Activated CD4-positive, alpha-beta T cell treated with anti-CD3 and anti-CD28 coated beads, Interleukin-2, amount 10 ng/mL, durations not matched to agents 24 days and 14 days (primary cell): ENCODE measurements around the gene CMTM7. TPM values are rescaled to one million over a fixed set of nuclear protein-coding genes. Genes with fewer than 3 reads are reported as not detected.
"Not testable (repeated sequence)": the region's sequence is repeated elsewhere in the genome, so short reads cannot be mapped to it uniquely, and the experiment has no call there.

Experiments
- DNase-seq: peaks from one replicate; pipeline ENCODE4 v3.0.0; 2022
- H3K27ac Mint-ChIP-seq: one replicate; pipeline ENCODE4 v1.8.0; 2022; ENCODE audit warnings: mild to moderate bottlenecking, mixed read lengths
- H3K27me3 Mint-ChIP-seq: one replicate; pipeline ENCODE4 v1.8.0; 2022; ENCODE audit warnings: mixed read lengths
- H3K36me3 Mint-ChIP-seq: one replicate; pipeline ENCODE4 v1.8.0; 2022; ENCODE audit warnings: low read depth, mild to moderate bottlenecking, mixed read lengths
- H3K4me1 Mint-ChIP-seq: one replicate; pipeline ENCODE4 v1.8.0; 2021; ENCODE audit warnings: mixed read lengths
- H3K4me3 Mint-ChIP-seq: one replicate; pipeline ENCODE4 v1.8.0; 2022; ENCODE audit warnings: mild to moderate bottlenecking, moderate library complexity, mixed read lengths
- H3K9me3 Mint-ChIP-seq: one replicate; pipeline ENCODE4 v1.8.0; 2021; ENCODE audit warnings: mixed read lengths
- intact Hi-C: fragments of 100-400 bp; cut with micrococcal nuclease; formaldehyde crosslinking; loops from one replicate; pipeline ENCODE4 v1.15.1; 2023
- total RNA-seq: library from RNA; stranded (reverse); gene quantifications from 2 replicates; pipeline ENCODE4 v1.2.3, GENCODE V29; 2022

Gene CMTM7
- total RNA-seq, 1 donor from 2014 or later, result 45.0 TPM

- peaks cover 71% of the 10 kb centered on the region for H3K4me1 Mint-ChIP-seq
- no peak for DNase-seq
- no peaks in the 10 kb centered on the region for H3K27me3 Mint-ChIP-seq
- no peaks in the 10 kb centered on the region for H3K9me3 Mint-ChIP-seq
- peak overlapping the region; percentile 95 for H3K27ac Mint-ChIP-seq
- intact Hi-C loops, result loop anchor here (10.0 kb wide), 1 partner anchor 1796 kb away; no protein-coding TSS in a partner anchor
- H3K36me3 Mint-ChIP-seq, result peaks cover 6% of the 10 kb centered on the region
- H3K4me3 Mint-ChIP-seq, result peak overlapping the region; percentile 42
Measured at GRCh38 chr3:32430900-32431299, 39.2 kb downstream of the CMTM7 start.

- intact Hi-C loops, result loop anchor here (10.0 kb wide), 1 partner anchor 1797 kb away; no protein-coding TSS in a partner anchor
- H3K36me3 Mint-ChIP-seq, result peaks cover 6% of the 10 kb centered on the region
- DNase-seq, result no peak
- no peaks in the 10 kb centered on the region for H3K27me3 Mint-ChIP-seq
- peak overlapping the region; percentile 95 for H3K27ac Mint-ChIP-seq
- no peaks in the 10 kb centered on the region for H3K9me3 Mint-ChIP-seq
- peaks cover 75% of the 10 kb centered on the region for H3K4me1 Mint-ChIP-seq
- H3K4me3 Mint-ChIP-seq, result peak overlapping the region; percentile 42
Measured at GRCh38 chr3:32431481-32431880, 39.8 kb downstream of the CMTM7 start.

GRCh38 chr3:32432045-32432710 is 40.5 kb downstream of the CMTM7 start:
- DNase-seq, result peak; percentile 77
- intact Hi-C loops, result loop anchor here (2.0 to 10.0 kb wide), 4 partner anchors 13 to 1797 kb away; no protein-coding TSS in a partner anchor
- peak overlapping the region; percentile 95 for H3K27ac Mint-ChIP-seq
- H3K4me1 Mint-ChIP-seq, result peaks cover 78% of the 10 kb centered on the region
- H3K9me3 Mint-ChIP-seq, result no peaks in the 10 kb centered on the region
- H3K27me3 Mint-ChIP-seq, result no peaks in the 10 kb centered on the region
- peak overlapping the region; percentile 70 for H3K4me3 Mint-ChIP-seq
- H3K36me3 Mint-ChIP-seq, result peaks cover 6% of the 10 kb centered on the region

- intact Hi-C loops, result loop anchor here (2.0 to 10.0 kb wide), 4 partner anchors 14 to 1798 kb away; no protein-coding TSS in a partner anchor
- H3K27ac Mint-ChIP-seq, result peak overlapping the region; percentile 95
- H3K9me3 Mint-ChIP-seq, result no peaks in the 10 kb centered on the region
- peaks cover 73% of the 10 kb centered on the region for H3K4me1 Mint-ChIP-seq
- no peaks in the 10 kb centered on the region for H3K27me3 Mint-ChIP-seq
- peak; percentile 87 for DNase-seq
- peak overlapping the region; percentile 70 for H3K4me3 Mint-ChIP-seq
- H3K36me3 Mint-ChIP-seq, result peaks cover 6% of the 10 kb centered on the region
Measured at GRCh38 chr3:32432711-32433530, 41.3 kb downstream of the CMTM7 start.

- no peaks in the 10 kb centered on the region for H3K9me3 Mint-ChIP-seq
- H3K36me3 Mint-ChIP-seq, result peaks cover 10% of the 10 kb centered on the region
- intact Hi-C loops, result loop anchor here (10.0 kb wide), 1 partner anchor 1799 kb away; no protein-coding TSS in a partner anchor
- peaks cover 73% of the 10 kb centered on the region for H3K4me1 Mint-ChIP-seq
- H3K27ac Mint-ChIP-seq, result no peak overlapping the region
- no peak for DNase-seq
- H3K4me3 Mint-ChIP-seq, result no peak overlapping the region
- no peaks in the 10 kb centered on the region for H3K27me3 Mint-ChIP-seq
Measured at GRCh38 chr3:32434206-32434605, 42.6 kb downstream of the CMTM7 start.

- H3K9me3 Mint-ChIP-seq, result no peaks in the 10 kb centered on the region
- H3K4me1 Mint-ChIP-seq, result peaks cover 68% of the 10 kb centered on the region
- intact Hi-C loops, result loop anchor here (10.0 kb wide), 1 partner anchor 1801 kb away; no protein-coding TSS in a partner anchor
- H3K4me3 Mint-ChIP-seq, result peak overlapping the region; percentile 44
- no peaks in the 10 kb centered on the region for H3K27me3 Mint-ChIP-seq
- H3K27ac Mint-ChIP-seq, result peak overlapping the region; percentile 76
- peaks cover 5% of the 10 kb centered on the region for H3K36me3 Mint-ChIP-seq
- peak; percentile 78 for DNase-seq
Measured at GRCh38 chr3:32435911-32436815, 44.5 kb downstream of the CMTM7 start.

GRCh38 chr3:32436816-32437189 is 45.1 kb downstream of the CMTM7 start:
- intact Hi-C loops, result loop anchor here (10.0 kb wide), 1 partner anchor 1802 kb away; no protein-coding TSS in a partner anchor
- H3K9me3 Mint-ChIP-seq, result no peaks in the 10 kb centered on the region
- H3K36me3 Mint-ChIP-seq, result peaks cover 7% of the 10 kb centered on the region
- peak overlapping the region; percentile 76 for H3K27ac Mint-ChIP-seq
- peak overlapping the region; percentile 44 for H3K4me3 Mint-ChIP-seq
- H3K4me1 Mint-ChIP-seq, result peaks cover 67% of the 10 kb centered on the region
- DNase-seq, result no peak
- no peaks in the 10 kb centered on the region for H3K27me3 Mint-ChIP-seq

- Mint-ChIP-seq H3K4me3 (peak overlapping the region; percentile 5), H3K36me3 (peaks cover 16% of the 10 kb centered on the region)
- intact Hi-C loops, result loop anchor here (2.0 to 10.0 kb wide), 2 partner anchors 13 to 1803 kb away; no protein-coding TSS in a partner anchor
Measured at GRCh38 chr3:32437896-32438295, 46.2 kb downstream of the CMTM7 start.

GRCh38 chr3:32438596-32439344 is 47.1 kb downstream of the CMTM7 start:
- intact Hi-C loops, result loop anchor here (2.0 to 10.0 kb wide), 2 partner anchors 14 to 1804 kb away; no protein-coding TSS in a partner anchor
- DNase-seq, result no peak
- Mint-ChIP-seq H3K27ac (peak overlapping the region; percentile 88), H3K27me3 (no peaks in the 10 kb centered on the region), H3K9me3 (peaks cover 3% of the 10 kb centered on the region), H3K36me3 (peaks cover 21% of the 10 kb centered on the region), H3K4me1 (peaks cover 61% of the 10 kb centered on the region), H3K4me3 (peak overlapping the region; percentile 67)

More at GRCh38 chr3:32437896-32438295, 46.2 kb downstream of the CMTM7 start:
- Mint-ChIP-seq H3K27ac (no peak overlapping the region), H3K9me3 (no peaks in the 10 kb centered on the region), H3K27me3 (no peaks in the 10 kb centered on the region), H3K4me1 (peaks cover 63% of the 10 kb centered on the region)
- DNase-seq, result no peak

- Mint-ChIP-seq H3K27ac (peak overlapping the region; percentile 88), H3K4me1 (peaks cover 63% of the 10 kb centered on the region), H3K4me3 (peak overlapping the region; percentile 67), H3K36me3 (peaks cover 23% of the 10 kb centered on the region)
- intact Hi-C loops, result loop anchor here (2.0 to 10.0 kb wide), 2 partner anchors 15 to 1805 kb away; no protein-coding TSS in a partner anchor
- not testable (repeated sequence) for DNase-seq, H3K27me3 Mint-ChIP-seq, H3K9me3 Mint-ChIP-seq
Measured at GRCh38 chr3:32439421-32439820, 47.8 kb downstream of the CMTM7 start.

GRCh38 chr3:32440611-32441350 is 49.1 kb downstream of the CMTM7 start:
- Mint-ChIP-seq H3K27me3 (no peaks in the 10 kb centered on the region), H3K36me3 (peaks cover 31% of the 10 kb centered on the region), H3K9me3 (peaks cover 8% of the 10 kb centered on the region), H3K4me1 (peaks cover 57% of the 10 kb centered on the region), H3K27ac (no peak overlapping the region), H3K4me3 (no peak overlapping the region)
- no peak for DNase-seq
- intact Hi-C loops, result no loop called here

GRCh38 chr3:32442766-32443165 is 51.1 kb downstream of the CMTM7 start:
- peaks cover 12% of the 10 kb centered on the region for H3K9me3 Mint-ChIP-seq
- no peak overlapping the region for H3K27ac Mint-ChIP-seq
- no peaks in the 10 kb centered on the region for H3K27me3 Mint-ChIP-seq
- no peak for DNase-seq
- intact Hi-C loops, result loop anchor here (1.0 kb wide), 1 partner anchor 18 kb away; no protein-coding TSS in a partner anchor
- H3K4me3 Mint-ChIP-seq, result no peak overlapping the region
- peaks cover 53% of the 10 kb centered on the region for H3K4me1 Mint-ChIP-seq
- H3K36me3 Mint-ChIP-seq, result peaks cover 48% of the 10 kb centered on the region
